SK-N-SH (cell line): ENCODE data around the gene AGRN. TPM values are rescaled to one million over a fixed set of nuclear protein-coding genes. Genes with fewer than 3 reads are reported as not detected.

Experiments used
- CTCF ChIA-PET: fragments of 300-600, 350-600 bp; formaldehyde crosslinking; extraction: SDS; loops from one replicate; lab custom pipeline; 2021; lab: Yijun Ruan, JAX
- POLR2A ChIA-PET: fragments of 350-600 bp; sonication (Branson Sonifier 250); formaldehyde crosslinking; extraction: SDS; loops from one replicate; lab custom pipeline; 2020; ENCODE audit warnings: antibody characterized with exemption, inconsistent platforms; lab: Yijun Ruan, JAX
- DNase-seq: peaks from one replicate; pipeline ENCODE4 v3.0.0; 2012
- H2AFZ ChIP-seq: fragments of 200-600 bp; sonication (generic); 2 replicates; pipeline ENCODE4 v1.8.1; 2016; ENCODE audit warnings: antibody characterized with exemption, mild to moderate bottlenecking, low read depth
- H3F3A ChIP-seq: fragments of 200-600 bp; sonication (generic); replicated peaks from 2 replicates; pipeline ENCODE3; 2016; ENCODE audit warnings: antibody characterized with exemption, mild to moderate bottlenecking; ENCODE audit not compliant: insufficient read depth
- H3K27ac ChIP-seq, 2 experiments: fragments of 200-500 bp in 1 of 2; fragments of 200-600 bp in 1 of 2; sonication (Bioruptor generic) in 1 of 2; sonication (generic), shearing (Covaris generic) in 1 of 2; 2 replicates each; pipeline versions ENCODE4 v1.5.1 to v1.6.1; 2014 to 2016; ENCODE audit warnings: low read depth in 2 of 2, inconsistent platforms in 1 of 2, low read length in 1 of 2, mild to moderate bottlenecking in 1 of 2, mixed read lengths in 1 of 2
- H3K27me3 ChIP-seq: fragments of 200-600 bp; sonication (generic), shearing (Covaris generic); 2 replicates; pipeline ENCODE4 v1.6.1; 2016; ENCODE audit warnings: mixed run types; ENCODE audit not compliant: insufficient read depth
- H3K36me3 ChIP-seq, 2 experiments: fragments of 200-500 bp in 1 of 2; fragments of 200-600 bp in 1 of 2; sonication (Bioruptor generic) in 1 of 2; sonication (generic) in 1 of 2; replicated peaks in 1 of 2; 2 replicates each; pipeline versions ENCODE3 to v1.5.1; 2014 to 2016; ENCODE audit warnings: low read length in 1 of 2, mild to moderate bottlenecking in 1 of 2; ENCODE audit not compliant: insufficient read depth in 2 of 2, control insufficient read depth in 1 of 2
- H3K4me1 ChIP-seq, 2 experiments: fragments of 200-500 bp in 1 of 2; fragments of 200-600 bp in 1 of 2; sonication (Bioruptor generic) in 1 of 2; sonication (generic), shearing (Covaris generic) in 1 of 2; 2 replicates each; pipeline versions ENCODE4 v1.5.1 to v1.6.1; 2014 to 2016; ENCODE audit warnings: low read depth in 1 of 2, low read length in 1 of 2, mixed run types in 1 of 2; ENCODE audit not compliant: insufficient read depth in 2 of 2, control insufficient read depth in 1 of 2
- H3K4me2 ChIP-seq: fragments of 200-600 bp; sonication (generic), shearing (Covaris generic); 2 replicates; pipeline ENCODE4 v1.6.1; 2017; ENCODE audit warnings: mixed run types
- H3K4me3 ChIP-seq, 2 experiments: fragments of 200-500 bp in 1 of 2; fragments of 200-600 bp in 1 of 2; sonication (Bioruptor generic) in 1 of 2; sonication (generic), shearing (Covaris generic) in 1 of 2; 2 replicates each; pipeline versions ENCODE4 v1.5.1 to v1.8.1; 2014 to 2016; ENCODE audit warnings: low read depth in 2 of 2, inconsistent platforms in 1 of 2, low read length in 1 of 2, mild to moderate bottlenecking in 1 of 2, mixed read lengths in 1 of 2, moderate library complexity in 1 of 2
- H3K79me2 ChIP-seq: fragments of 200-600 bp; sonication (generic); 2 replicates; pipeline ENCODE4 v1.8.1; 2017; ENCODE audit warnings: mild to moderate bottlenecking; ENCODE audit not compliant: insufficient read depth
- H3K9ac ChIP-seq: fragments of 200-600 bp; sonication (generic); 2 replicates; pipeline ENCODE4 v1.6.1; 2017; ENCODE audit warnings: mixed run types
- H3K9me2 ChIP-seq: fragments of 200-600 bp; sonication (generic); 2 replicates; pipeline ENCODE4 v1.6.1; 2017; ENCODE audit warnings: mixed run types
- H3K9me3 ChIP-seq: fragments of 200-600 bp; sonication (generic); 2 replicates; pipeline ENCODE4 v1.6.1; 2017; ENCODE audit warnings: mixed run types, mild to moderate bottlenecking, moderate library complexity
- H4K20me1 ChIP-seq: fragments of 200-600 bp; sonication (generic); 2 replicates; pipeline ENCODE4 v1.6.1; 2017; ENCODE audit warnings: mild to moderate bottlenecking, mixed run types; ENCODE audit not compliant: insufficient read depth
- EZH2phosphoT487 ChIP-seq: fragments of 200-600 bp; sonication (generic); IDR thresholded peaks from 2 replicates; pipeline ENCODE4 v1.6.1; 2017; ENCODE audit warnings: low read depth, mixed run types, mild to moderate bottlenecking, antibody characterized with exemption, moderate library complexity, borderline replicate concordance
- FOXJ3 ChIP-seq: sonication (generic); formaldehyde crosslinking; IDR thresholded peaks from 2 replicates; pipeline ENCODE4 v1.5.1; 2020; ENCODE audit warnings: mild to moderate bottlenecking, missing genetic modification reagents
- IRF3 ChIP-seq: fragments of 150-350 bp; IDR thresholded peaks from 2 replicates; pipeline ENCODE4 v1.6.1; 2016; ENCODE audit warnings: mild to moderate bottlenecking, low read depth, low read length
- JUND ChIP-seq: IDR thresholded peaks from 2 replicates; pipeline ENCODE4 v1.4.0; 2012
- MXI1 ChIP-seq: IDR thresholded peaks from 2 replicates; pipeline ENCODE4 v1.6.1; 2012; ENCODE audit warnings: mild to moderate bottlenecking, low read depth, low read length, improper control_type of control experiment
- NRF1 ChIP-seq: IDR thresholded peaks from 2 replicates; pipeline ENCODE4 v1.6.1; 2012; ENCODE audit warnings: low read depth, mild to moderate bottlenecking, low read length
- PBX3 ChIP-seq: IDR thresholded peaks from 2 replicates; pipeline ENCODE4; 2012
- RXRA ChIP-seq: IDR thresholded peaks from 2 replicates; pipeline ENCODE4 v1.4.0; 2012; ENCODE audit warnings: low read depth, mild to moderate bottlenecking, borderline replicate concordance
- YY1 ChIP-seq: IDR thresholded peaks from 2 replicates; pipeline ENCODE4 v1.4.0; 2012; ENCODE audit warnings: low read depth, mild to moderate bottlenecking
- ZBTB33 ChIP-seq: IDR thresholded peaks from 2 replicates; pipeline ENCODE4 v1.4.0; 2012; ENCODE audit warnings: low read depth, borderline replicate concordance
- WGBS: methylation state at CpG from one replicate; pipeline ENCODE4 v1.1.6; 2017; ENCODE audit warnings: low lambda C conversion rate; 5-methylcytosine and 5-hydroxymethylcytosine counted together
- polyA plus RNA-seq, 3 experiments: library from polyadenylated mRNA; depleted of rRNA; stranded (reverse); fragments of >200 nt; gene quantifications; 2 replicates each; pipeline ENCODE4 v1.2.3, GENCODE V29; 2012
- TF ChIP-seq, protein P1 (sequence below): fragments of 150-350 bp; IDR thresholded peaks from 2 replicates; pipeline ENCODE4 v1.6.1; 2017; ENCODE audit warnings: antibody characterized with exemption, low read length, low read depth, borderline replicate concordance
- TF ChIP-seq, protein P2 (sequence below): IDR thresholded peaks from 2 replicates; pipeline ENCODE4 v1.4.0; 2012; ENCODE audit warnings: low read depth, borderline replicate concordance

Gene AGRN
- polyA plus RNA-seq, 1 of the 3 experiments (the other 2 are of a cell fraction): 31.6 TPM

DNA sequence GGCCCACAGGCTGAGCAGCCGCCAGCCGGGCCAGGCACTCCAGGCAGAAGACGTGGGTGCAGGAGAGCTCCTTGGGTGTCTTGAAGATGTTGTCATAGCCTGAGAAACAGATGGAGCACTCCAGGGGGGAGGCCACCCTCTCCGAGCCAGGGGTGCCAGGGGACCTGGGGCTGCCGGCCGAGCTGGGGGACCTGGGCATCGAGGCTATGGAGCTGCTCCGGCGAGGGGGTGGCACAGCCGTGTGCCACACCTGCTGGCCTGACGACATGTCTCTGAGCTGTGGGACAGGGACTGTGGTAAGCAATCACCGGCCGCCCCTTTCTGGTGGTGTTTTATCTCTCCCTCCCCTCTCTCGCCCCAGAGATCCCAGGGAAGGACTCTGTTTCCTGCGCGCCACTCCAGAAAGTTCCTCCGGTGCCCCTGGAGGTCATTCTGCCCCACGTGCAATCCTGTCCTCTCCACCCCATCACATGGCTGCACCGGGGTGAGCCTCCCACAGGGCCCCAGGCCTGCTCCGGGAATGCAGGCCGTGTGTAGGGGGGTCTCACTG is 52.5 kb downstream of the AGRN start:
- H3K79me2 ChIP-seq: no peaks in the 10 kb centered on the region
- DNase-seq: no peak
- peaks cover 26% of the 10 kb centered on the region for H3K27me3 ChIP-seq
- H3K9me2 ChIP-seq: no peaks in the 10 kb centered on the region
- H3K27ac ChIP-seq: no peak overlapping the region
- no peak overlapping the region for H3K4me2 ChIP-seq
- H3F3A ChIP-seq: no peaks in the 10 kb centered on the region
- no peak overlapping the region for H2AFZ ChIP-seq
- WGBS: 32% methylated on average over 8 of the region's 21 CpGs
- TF ChIP-seq PBX3 (no peak), MXI1 (no peak), RXRA (no peak)
- no peak overlapping the region for H3K4me3 ChIP-seq
- no peaks in the 10 kb centered on the region for H3K36me3 ChIP-seq
- H3K9ac ChIP-seq: no peak overlapping the region
- peaks cover 0 to 4% of the 10 kb centered on the region in 2 experiments; a peak in 1 of 4 replicates for H3K4me1 ChIP-seq
- ChIA-PET CTCF (interaction anchor here (0.8 to 15.4 kb wide), 8 partner anchors 9 to 89 kb away, joined by 3 to 216 read pairs (median 7); partner anchors contain the start of gene PERM1), POLR2A (no interaction called here)
- H4K20me1 ChIP-seq: no peaks in the 10 kb centered on the region
- no peaks in the 10 kb centered on the region for H3K9me3 ChIP-seq

- no peak for TF ChIP-seq FOXJ3 (CRISPR knock-in tag)
- no peak for TF ChIP-seq YY1
- no peak for TF ChIP-seq EZH2phosphoT487
- no peak for TF ChIP-seq NRF1
- no peak for TF ChIP-seq ZBTB33
- TF ChIP-seq, protein P1, sequence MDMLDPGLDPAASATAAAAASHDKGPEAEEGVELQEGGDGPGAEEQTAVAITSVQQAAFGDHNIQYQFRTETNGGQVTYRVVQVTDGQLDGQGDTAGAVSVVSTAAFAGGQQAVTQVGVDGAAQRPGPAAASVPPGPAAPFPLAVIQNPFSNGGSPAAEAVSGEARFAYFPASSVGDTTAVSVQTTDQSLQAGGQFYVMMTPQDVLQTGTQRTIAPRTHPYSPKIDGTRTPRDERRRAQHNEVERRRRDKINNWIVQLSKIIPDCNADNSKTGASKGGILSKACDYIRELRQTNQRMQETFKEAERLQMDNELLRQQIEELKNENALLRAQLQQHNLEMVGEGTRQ: no peak
- TF ChIP-seq RXRA: no peak
- no peak for TF ChIP-seq JUND
- TF ChIP-seq PBX3: no peak
- TF ChIP-seq, protein P2, sequence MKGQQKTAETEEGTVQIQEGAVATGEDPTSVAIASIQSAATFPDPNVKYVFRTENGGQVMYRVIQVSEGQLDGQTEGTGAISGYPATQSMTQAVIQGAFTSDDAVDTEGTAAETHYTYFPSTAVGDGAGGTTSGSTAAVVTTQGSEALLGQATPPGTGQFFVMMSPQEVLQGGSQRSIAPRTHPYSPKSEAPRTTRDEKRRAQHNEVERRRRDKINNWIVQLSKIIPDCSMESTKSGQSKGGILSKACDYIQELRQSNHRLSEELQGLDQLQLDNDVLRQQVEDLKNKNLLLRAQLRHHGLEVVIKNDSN: no peak
- TF ChIP-seq IRF3: no peak
- H3K9me3 ChIP-seq: no peaks in the 10 kb centered on the region
- DNase-seq: no peak
- H3K9me2 ChIP-seq: no peaks in the 10 kb centered on the region
- no peaks in the 10 kb centered on the region for H3F3A ChIP-seq
- 69% methylated on average over 3 of the region's 28 CpGs for WGBS
- no peak overlapping the region for H3K27ac ChIP-seq
- H3K4me3 ChIP-seq: no peak overlapping the region
- no peak overlapping the region for H3K4me2 ChIP-seq
- ChIA-PET POLR2A (no interaction called here), CTCF (interaction anchor here (0.7 to 15.4 kb wide), 7 partner anchors 10 to 90 kb away, joined by 3 to 216 read pairs (median 4); partner anchors contain the start of gene PERM1)
- no peak overlapping the region for H3K9ac ChIP-seq
- no peaks in the 10 kb centered on the region for H3K36me3 ChIP-seq
- H4K20me1 ChIP-seq: no peaks in the 10 kb centered on the region
- H2AFZ ChIP-seq: no peak overlapping the region
- H3K27me3 ChIP-seq: peaks cover 26% of the 10 kb centered on the region
- no peaks in the 10 kb centered on the region for H3K79me2 ChIP-seq
- peaks cover 0 to 4% of the 10 kb centered on the region in 2 experiments; a peak in 1 of 4 replicates for H3K4me1 ChIP-seq
Observed at GRCh38 chr1:1072849-1073742, 53.2 kb downstream of the AGRN start.
